IMR-90 (cell line): Measurements from ENCODE around the gene GSDMA. TPM values are rescaled to one million over a fixed set of nuclear protein-coding genes. Genes with fewer than 3 reads are reported as not detected.

ENCODE experiments used
- ATAC-seq: fragments of 200-7000 bp; cut with Tn5 transposase; 2 replicates; pipeline ENCODE4 v1.9.1; 2020; ENCODE audit warnings: low read depth, mild to moderate bottlenecking, moderate library complexity
- BruUV-seq: library from RNA; stranded (reverse); fragments of 400-500 nt; replicated peaks from 2 replicates; lab custom pipeline; 2021; lab: Mats Ljungman, UMichigan
- CTCF ChIA-PET: fragments of 300-600 bp; formaldehyde crosslinking; extraction: SDS; loops from one replicate; lab custom pipeline; 2021; ENCODE audit warnings: antibody characterized with exemption; lab: Yijun Ruan, JAX
- POLR2A ChIA-PET: fragments of 300-600 bp; sonication (Branson Sonifier 250); formaldehyde crosslinking; loops from one replicate; lab custom pipeline; 2022; ENCODE audit warnings: antibody characterized with exemption; ENCODE audit not compliant: unreplicated experiment; lab: Charles Lee
- DNase-seq: peaks from one replicate; pipeline ENCODE4 v3.0.0; 2013
- H2AFZ ChIP-seq: replicated peaks from 2 replicates; pipeline ENCODE3; 2013; ENCODE audit warnings: low read length, mild to moderate bottlenecking; ENCODE audit not compliant: poor library complexity
- H2AK5ac ChIP-seq: 2 replicates; pipeline ENCODE4 v1.6.1; 2013; ENCODE audit warnings: low read depth, low read length, inconsistent platforms
- H2AK9ac ChIP-seq: replicated peaks from 2 replicates; pipeline ENCODE3; 2013; ENCODE audit warnings: mild to moderate bottlenecking, low read depth, low read length, moderate library complexity; ENCODE audit not compliant: poor library complexity
- H2BK120ac ChIP-seq: 2 replicates; pipeline ENCODE4 v1.6.1; 2013; ENCODE audit warnings: low read depth, low read length, inconsistent platforms
- H2BK15ac ChIP-seq: 3 replicates; pipeline ENCODE4 v1.6.1; 2013; ENCODE audit warnings: low read depth, low read length, inconsistent platforms
- H2BK20ac ChIP-seq: 2 replicates; pipeline ENCODE4 v1.6.1; 2013; ENCODE audit warnings: low read depth, mild to moderate bottlenecking, inconsistent platforms, low read length, moderate library complexity
- H2BK5ac ChIP-seq: 2 replicates; pipeline ENCODE4 v1.6.1; 2013; ENCODE audit warnings: mild to moderate bottlenecking, low read depth, low read length, inconsistent platforms; ENCODE audit not compliant: poor library complexity, severe bottlenecking
- H3K14ac ChIP-seq: replicated peaks from 2 replicates; pipeline ENCODE4 v1.6.1; 2013; ENCODE audit warnings: low read depth, low read length, inconsistent platforms
- H3K18ac ChIP-seq: 2 replicates; pipeline ENCODE4 v1.6.1; 2013; ENCODE audit warnings: low read depth, low read length, control low read depth
- H3K23ac ChIP-seq: 2 replicates; pipeline ENCODE4 v1.6.1; 2013; ENCODE audit warnings: low read depth, low read length, inconsistent platforms
- H3K27ac ChIP-seq: 2 replicates; pipeline ENCODE4 v1.5.1; 2013; ENCODE audit warnings: mild to moderate bottlenecking, control low read depth, low read length; ENCODE audit not compliant: insufficient read depth
- H3K27me3 ChIP-seq: 2 replicates; pipeline ENCODE4 v1.6.1; 2013; ENCODE audit warnings: low read length; ENCODE audit not compliant: control insufficient read depth, insufficient read depth
- H3K36me3 ChIP-seq: 2 replicates; pipeline ENCODE4 v1.6.1; 2013; ENCODE audit warnings: low read length, mixed read lengths; ENCODE audit not compliant: control insufficient read depth, insufficient read depth
- H3K4ac ChIP-seq: 2 replicates; pipeline ENCODE4 v1.6.1; 2013; ENCODE audit warnings: low read depth, low read length, inconsistent platforms
- H3K4me1 ChIP-seq: 2 replicates; pipeline ENCODE4 v1.6.1; 2013; ENCODE audit warnings: low read length, mixed read lengths; ENCODE audit not compliant: control insufficient read depth, insufficient read depth
- H3K4me2 ChIP-seq: 2 replicates; pipeline ENCODE4 v1.6.1; 2013; ENCODE audit warnings: low read depth, mild to moderate bottlenecking, control low read depth, low read length, moderate library complexity
- H3K4me3 ChIP-seq: 2 replicates; pipeline ENCODE4 v1.5.1; 2013; ENCODE audit warnings: low read depth, mild to moderate bottlenecking, control low read depth, low read length, moderate library complexity; ENCODE audit not compliant: insufficient read depth
- H3K56ac ChIP-seq: 2 replicates; pipeline ENCODE4 v1.6.1; 2013; ENCODE audit warnings: low read length, inconsistent platforms; ENCODE audit not compliant: insufficient read depth; ENCODE audit errors: extremely low read depth
- H3K79me1 ChIP-seq, 2 experiments: 2 replicates each; pipeline ENCODE4 v1.6.1; 2013; ENCODE audit warnings: low read length in 2 of 2, inconsistent platforms in 1 of 2, low read depth in 1 of 2
- H3K9ac ChIP-seq: 2 replicates; pipeline ENCODE4 v1.6.1; 2013; ENCODE audit warnings: low read depth, low read length, control low read depth
- H3K9me1 ChIP-seq: 2 replicates; pipeline ENCODE4 v1.6.1; 2013; ENCODE audit warnings: low read length, inconsistent platforms; ENCODE audit not compliant: insufficient read depth
- H3K9me3 ChIP-seq: 2 replicates; pipeline ENCODE4 v1.6.1; 2013; ENCODE audit warnings: low read length; ENCODE audit not compliant: control insufficient read depth, insufficient read depth
- H4K20me1 ChIP-seq: 2 replicates; pipeline ENCODE4 v1.6.1; 2013; ENCODE audit warnings: low read length, inconsistent platforms; ENCODE audit not compliant: insufficient read depth
- H4K5ac ChIP-seq: 2 replicates; pipeline ENCODE4 v1.6.1; 2013; ENCODE audit warnings: mild to moderate bottlenecking, low read depth, low read length, control low read depth
- H4K8ac ChIP-seq, 2 experiments: 2 replicates each; pipeline ENCODE4 v1.6.1; 2013; ENCODE audit warnings: low read depth in 2 of 2, low read length in 2 of 2, control low read depth in 1 of 2, inconsistent platforms in 1 of 2
- H4K91ac ChIP-seq: 2 replicates; pipeline ENCODE4 v1.6.1; 2013; ENCODE audit warnings: low read depth, low read length, inconsistent platforms; ENCODE audit not compliant: insufficient read depth
- BHLHE40 ChIP-seq: fragments of 150-350 bp; IDR thresholded peaks from 2 replicates; pipeline ENCODE4 v1.6.1; 2016; ENCODE audit warnings: mild to moderate bottlenecking, low read depth, low read length
- CEBPB ChIP-seq: IDR thresholded peaks from 2 replicates; pipeline ENCODE4 v1.6.1; 2012; ENCODE audit warnings: low read depth, low read length, improper control_type of control experiment
- FOS ChIP-seq: fragments of 150-350 bp; IDR thresholded peaks from 2 replicates; pipeline ENCODE4 v1.6.1; 2016; ENCODE audit warnings: low read depth, low read length
- MXI1 ChIP-seq: IDR thresholded peaks from 2 replicates; pipeline ENCODE4 v1.6.1; 2012; ENCODE audit warnings: low read depth, mild to moderate bottlenecking, low read length, moderate library complexity, borderline replicate concordance
- NFE2L2 ChIP-seq: fragments of 150-350 bp; IDR thresholded peaks from 2 replicates; pipeline ENCODE4 v1.6.1; 2016; ENCODE audit warnings: low read depth, mild to moderate bottlenecking, low read length
- POLR2A ChIP-seq: IDR thresholded peaks from 2 replicates; pipeline ENCODE4 v1.6.1; 2012; ENCODE audit warnings: mild to moderate bottlenecking, low read depth, low read length
- RAD21 ChIP-seq: IDR thresholded peaks from 2 replicates; pipeline ENCODE4 v1.6.1; 2012; ENCODE audit warnings: low read length, improper control_type of control experiment
- RCOR1 ChIP-seq: IDR thresholded peaks from 2 replicates; pipeline ENCODE4 v1.6.1; 2012; ENCODE audit warnings: mild to moderate bottlenecking, low read length, improper control_type of control experiment; ENCODE audit not compliant: insufficient replicate concordance
- RFX5 ChIP-seq: IDR thresholded peaks from 2 replicates; pipeline ENCODE4 v1.8.0; 2012; ENCODE audit warnings: low read depth, mild to moderate bottlenecking, low read length, moderate library complexity
- SMC3 ChIP-seq: fragments of 150-350 bp; IDR thresholded peaks from 2 replicates; pipeline ENCODE4 v1.6.1; 2016; ENCODE audit warnings: low read depth, mild to moderate bottlenecking, antibody characterized with exemption, low read length, moderate library complexity
- WGBS, 2 experiments: methylation state at CpG; one replicate each; pipeline versions ENCODE4 v1.1.5 to v1.1.7; 2013; ENCODE audit warnings: missing lambda C conversion rate in 2 of 2; ENCODE audit not compliant: insufficient read length in 1 of 2; ENCODE audit errors: extremely low coverage in 2 of 2; 5-methylcytosine and 5-hydroxymethylcytosine counted together
- dilution Hi-C: fragments of 300-500 bp; cut with HindIII; formaldehyde crosslinking; loops from one replicate; pipeline ENCODE4 v1.14.3; 2018; ENCODE audit warnings: low sequenced_read_pairs; ENCODE audit not compliant: unreplicated experiment
- in situ Hi-C: fragments of 300-500 bp; cut with MboI; formaldehyde crosslinking; loops from 3 replicates; pipeline ENCODE4 v1.14.3; 2019; ENCODE audit warnings: low sequenced_read_pairs, inconsistent platforms, mixed read lengths
- intact Hi-C: fragments of 100-400 bp; cut with micrococcal nuclease; formaldehyde crosslinking; loops from 2 replicates; pipeline ENCODE4 v1.10.0; 2022
- polyA plus RNA-seq, 3 experiments: library from polyadenylated mRNA; depleted of rRNA; stranded (reverse); fragments of >200 nt; gene quantifications; 2 replicates each; pipeline ENCODE4 v1.2.3, GENCODE V29; 2012; ENCODE audit warnings: low replicate concordance in 1 of 3
- total RNA-seq: library from RNA; depleted of rRNA; stranded (reverse); fragments of >200 nt; gene quantifications from 2 replicates; pipeline ENCODE4 v1.2.3, GENCODE V29; 2012
- TF ChIP-seq, protein P1 (sequence below): fragments of 150-350 bp; IDR thresholded peaks from 2 replicates; pipeline ENCODE4 v1.6.1; 2017; ENCODE audit warnings: mild to moderate bottlenecking, antibody characterized with exemption, low read length, low read depth
- TF ChIP-seq, protein P2 (sequence below): fragments of 150-350 bp; IDR thresholded peaks from 2 replicates; pipeline ENCODE4 v1.6.1; 2016; ENCODE audit warnings: low read depth, mild to moderate bottlenecking, low read length, moderate library complexity, borderline replicate concordance

GSDMA gene
- total and polyA plus RNA-seq, 2 of the 4 experiments (the other 2 are of a cell fraction): not detected

GRCh38 chr17:40005520-40005919, 42.7 kb downstream of the GSDMA start:
- peaks cover 5% of the 10 kb centered on the region for H3K27me3 ChIP-seq
- no peak overlapping the region for H4K91ac ChIP-seq
- H4K8ac ChIP-seq: no peak overlapping the region
- H3K4ac ChIP-seq: no peak overlapping the region
- H3K27ac ChIP-seq: no peak overlapping the region
- no CpG with 5 or more reads among the region's 6 CpGs for WGBS, 2 experiments
- no peak overlapping the region for H3K4me2 ChIP-seq
- H3K4me3 ChIP-seq: no peak overlapping the region
- no peaks in the 10 kb centered on the region for H4K20me1 ChIP-seq
- no peak overlapping the region for H3K23ac ChIP-seq
- ChIA-PET CTCF (interaction anchor here (0.8 kb wide), 1 partner anchor 8 kb away, joined by 4 read pairs; no protein-coding TSS in a partner anchor), POLR2A (no interaction called here)
- no peak overlapping the region for H4K5ac ChIP-seq
- no peak overlapping the region for H3K14ac ChIP-seq
- no peak overlapping the region for H2BK5ac ChIP-seq
- H3K9ac ChIP-seq: no peak overlapping the region
- H3K79me1 ChIP-seq: no peaks in the 10 kb centered on the region
- H2AK9ac ChIP-seq: no peak overlapping the region
- in situ Hi-C loops (no loop called here), intact Hi-C loops (no loop called here), dilution Hi-C loops (no loop called here)
- H3K4me1 ChIP-seq: no peaks in the 10 kb centered on the region
- H3K56ac ChIP-seq: no peak overlapping the region
- no peak overlapping the region for H2BK20ac ChIP-seq
- H3K18ac ChIP-seq: no peak overlapping the region
- no peaks in the 10 kb centered on the region for H3K9me1 ChIP-seq
- H3K36me3 ChIP-seq: no peaks in the 10 kb centered on the region
- H2BK15ac ChIP-seq: no peak overlapping the region
- ATAC-seq (no peak), DNase-seq (no peak)
- TF ChIP-seq CEBPB (no peak), NFE2L2 (no peak), RFX5 (no peak), SMC3 (no peak), MXI1 (no peak), POLR2A (no peak), RCOR1 (no peak), BHLHE40 (no peak), RAD21 (no peak), FOS (no peak)
- TF ChIP-seq, protein P1, sequence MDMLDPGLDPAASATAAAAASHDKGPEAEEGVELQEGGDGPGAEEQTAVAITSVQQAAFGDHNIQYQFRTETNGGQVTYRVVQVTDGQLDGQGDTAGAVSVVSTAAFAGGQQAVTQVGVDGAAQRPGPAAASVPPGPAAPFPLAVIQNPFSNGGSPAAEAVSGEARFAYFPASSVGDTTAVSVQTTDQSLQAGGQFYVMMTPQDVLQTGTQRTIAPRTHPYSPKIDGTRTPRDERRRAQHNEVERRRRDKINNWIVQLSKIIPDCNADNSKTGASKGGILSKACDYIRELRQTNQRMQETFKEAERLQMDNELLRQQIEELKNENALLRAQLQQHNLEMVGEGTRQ: no peak
- TF ChIP-seq, protein P2, sequence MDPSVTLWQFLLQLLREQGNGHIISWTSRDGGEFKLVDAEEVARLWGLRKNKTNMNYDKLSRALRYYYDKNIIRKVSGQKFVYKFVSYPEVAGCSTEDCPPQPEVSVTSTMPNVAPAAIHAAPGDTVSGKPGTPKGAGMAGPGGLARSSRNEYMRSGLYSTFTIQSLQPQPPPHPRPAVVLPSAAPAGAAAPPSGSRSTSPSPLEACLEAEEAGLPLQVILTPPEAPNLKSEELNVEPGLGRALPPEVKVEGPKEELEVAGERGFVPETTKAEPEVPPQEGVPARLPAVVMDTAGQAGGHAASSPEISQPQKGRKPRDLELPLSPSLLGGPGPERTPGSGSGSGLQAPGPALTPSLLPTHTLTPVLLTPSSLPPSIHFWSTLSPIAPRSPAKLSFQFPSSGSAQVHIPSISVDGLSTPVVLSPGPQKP: no peak
- H2AFZ ChIP-seq: no peak overlapping the region
- no peaks in the 10 kb centered on the region for H3K9me3 ChIP-seq
- no peak overlapping the region for H2AK5ac ChIP-seq
- no TSS peak for BruUV-seq
- H2BK120ac ChIP-seq: no peak overlapping the region
